MM.1S (cell line): ENCODE measurements around the gene INSM2.
A peak's percentile ranks its signal among the peaks of the same experiment; 100 is the strongest.

ENCODE experiments used
- DNase-seq: peaks from one replicate; pipeline ENCODE4 v3.0.0-alpha.2; 2015
- H2AFZ ChIP-seq: fragments of 300-600 bp; sonication (generic); 2 replicates; pipeline ENCODE4 v1.6.0; 2016; ENCODE audit warnings: antibody characterized with exemption, low read length
- H3F3A ChIP-seq: fragments of 300-600 bp; sonication (generic); 2 replicates; pipeline ENCODE4 v1.6.1; 2016; ENCODE audit warnings: mild to moderate bottlenecking, antibody characterized with exemption, low read length, moderate library complexity, mixed read lengths; ENCODE audit not compliant: insufficient read depth
- H3K27ac ChIP-seq: fragments of 300-600 bp; sonication (generic); 2 replicates; pipeline ENCODE4 v1.5.1; 2016; ENCODE audit warnings: mild to moderate bottlenecking, low read length
- H3K27me3 ChIP-seq: fragments of 300-600 bp; sonication (generic); replicated peaks from 2 replicates; pipeline ENCODE4 v1.6.0; 2016; ENCODE audit warnings: low read length; ENCODE audit not compliant: insufficient read depth
- H3K36me3 ChIP-seq: fragments of 300-600 bp; sonication (generic); replicated peaks from 2 replicates; pipeline ENCODE4 v1.6.1; 2016; ENCODE audit warnings: mild to moderate bottlenecking, low read length, mixed read lengths; ENCODE audit not compliant: insufficient read depth
- H3K4me1 ChIP-seq: fragments of 300-600 bp; sonication (generic); 2 replicates; pipeline ENCODE4 v1.6.1; 2016; ENCODE audit warnings: low read length, mixed read lengths
- H3K4me2 ChIP-seq: fragments of 300-600 bp; sonication (generic); 2 replicates; pipeline ENCODE4 v1.6.0; 2016; ENCODE audit warnings: low read depth, low read length
- H3K4me3 ChIP-seq: fragments of 300-600 bp; sonication (generic); 2 replicates; pipeline ENCODE4 v1.5.1; 2016; ENCODE audit warnings: low read length, mixed read lengths
- H3K79me2 ChIP-seq: fragments of 300-600 bp; sonication (generic); 2 replicates; pipeline ENCODE4 v1.6.1; 2016; ENCODE audit warnings: mixed run types, low read length, mixed read lengths
- H3K9ac ChIP-seq: fragments of 300-600 bp; sonication (generic); 2 replicates; pipeline ENCODE4 v1.6.1; 2016; ENCODE audit warnings: low read length, mixed read lengths
- H3K9me2 ChIP-seq: fragments of 300-600 bp; sonication (generic); replicated peaks from 2 replicates; pipeline ENCODE4 v1.6.1; 2016; ENCODE audit warnings: mild to moderate bottlenecking, low read length, mixed read lengths; ENCODE audit not compliant: insufficient read depth
- H3K9me3 ChIP-seq: fragments of 300-600 bp; sonication (generic); replicated peaks from 2 replicates; pipeline ENCODE4 v1.6.1; 2016; ENCODE audit warnings: mild to moderate bottlenecking, low read length, mixed read lengths; ENCODE audit not compliant: insufficient read depth
- H4K20me1 ChIP-seq: fragments of 300-600 bp; sonication (generic); 2 replicates; pipeline ENCODE4 v1.6.1; 2016; ENCODE audit warnings: mild to moderate bottlenecking, low read length, moderate library complexity, mixed read lengths; ENCODE audit not compliant: insufficient read depth
- CTCF ChIP-seq: fragments of 300-600 bp; sonication (generic); IDR thresholded peaks from 2 replicates; pipeline ENCODE4 v1.5.1; 2016; ENCODE audit warnings: antibody characterized with exemption, low read length, mixed read lengths
- EZH2 ChIP-seq: fragments of 300-600 bp; sonication (generic); optimal IDR thresholded peaks from 2 replicates; pipeline ENCODE3; 2017; ENCODE audit warnings: low read depth, mild to moderate bottlenecking, antibody characterized with exemption, low read length, mixed read lengths
- EZH2phosphoT487 ChIP-seq: fragments of 300-600 bp; sonication (generic); IDR thresholded peaks from 2 replicates; pipeline ENCODE4 v1.6.1; 2018; ENCODE audit warnings: antibody characterized with exemption, low read length

The INSM2 gene

DNA sequence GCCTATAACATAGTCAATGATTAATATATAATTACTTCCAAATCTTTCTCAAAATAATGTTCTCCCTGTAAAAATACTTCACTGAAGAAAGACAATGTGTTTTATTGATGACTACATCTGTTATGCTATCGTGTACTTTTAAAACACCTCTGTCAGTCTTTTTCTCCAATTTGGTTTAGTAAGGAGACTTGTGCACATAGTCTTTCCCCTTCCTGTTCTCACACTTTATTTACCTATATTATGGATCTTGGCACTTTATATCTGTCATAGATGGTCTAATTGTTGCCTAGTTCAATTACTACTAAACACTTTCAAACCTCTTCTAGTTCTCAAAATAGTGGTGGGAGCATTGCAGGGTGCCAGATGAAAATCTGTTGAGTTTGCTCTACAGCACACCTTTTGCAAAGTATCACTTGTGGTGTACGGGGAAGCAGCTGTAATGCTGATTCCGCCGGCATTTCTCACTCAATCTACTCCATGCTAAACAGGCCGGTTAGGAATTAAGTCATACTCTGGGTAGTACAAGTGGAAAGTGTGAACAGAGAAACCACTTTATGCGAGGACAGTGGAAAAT, 1.1 kb upstream of the INSM2 start:
- no peak overlapping the region for H3K9ac ChIP-seq
- no peak overlapping the region for H3K27ac ChIP-seq
- no peaks in the 10 kb centered on the region; the same call in 1 of the 2 replicates for H3K27me3 ChIP-seq
- peak overlapping the region; percentile 81 for H3K4me2 ChIP-seq
- no peaks in the 10 kb centered on the region for H3K9me2 ChIP-seq
- H3K36me3 ChIP-seq: no peaks in the 10 kb centered on the region
- no peaks in the 10 kb centered on the region for H3K79me2 ChIP-seq
- no peak for TF ChIP-seq CTCF
- no peak for TF ChIP-seq EZH2
- no peaks in the 10 kb centered on the region for H3K4me1 ChIP-seq
- no peaks in the 10 kb centered on the region for H3F3A ChIP-seq
- no peaks in the 10 kb centered on the region for H3K9me3 ChIP-seq
- peak overlapping the region; percentile 60 for H3K4me3 ChIP-seq
- no peak for DNase-seq
- 0 out of 2 replicates have a peak overlapping the region, but pooled peaks have one; percentile 31 for H2AFZ ChIP-seq
- no peaks in the 10 kb centered on the region for H4K20me1 ChIP-seq

GRCh38 chr14:35534208-35534872, 376 bp downstream of the INSM2 start:
- peak overlapping the region; percentile 38; the same call in 1 of the 2 replicates for H2AFZ ChIP-seq
- no peaks in the 10 kb centered on the region for H3K9me2 ChIP-seq
- H3K36me3 ChIP-seq: no peaks in the 10 kb centered on the region
- H3K4me2 ChIP-seq: peak overlapping the region; percentile 81; the same call in 1 of the 2 replicates
- H4K20me1 ChIP-seq: no peaks in the 10 kb centered on the region
- no peak overlapping the region for H3K9ac ChIP-seq
- H3F3A ChIP-seq: no peaks in the 10 kb centered on the region
- H3K9me3 ChIP-seq: no peaks in the 10 kb centered on the region
- no peak for TF ChIP-seq CTCF
- TF ChIP-seq EZH2: no peak
- no peak for TF ChIP-seq EZH2phosphoT487
- H3K27me3 ChIP-seq: no peaks in the 10 kb centered on the region; the same call in 1 of the 2 replicates
- no peaks in the 10 kb centered on the region for H3K79me2 ChIP-seq
- H3K27ac ChIP-seq: no peak overlapping the region
- no peaks in the 10 kb centered on the region for H3K4me1 ChIP-seq
- peak overlapping the region; percentile 60 for H3K4me3 ChIP-seq
- no peak for DNase-seq

DNA sequence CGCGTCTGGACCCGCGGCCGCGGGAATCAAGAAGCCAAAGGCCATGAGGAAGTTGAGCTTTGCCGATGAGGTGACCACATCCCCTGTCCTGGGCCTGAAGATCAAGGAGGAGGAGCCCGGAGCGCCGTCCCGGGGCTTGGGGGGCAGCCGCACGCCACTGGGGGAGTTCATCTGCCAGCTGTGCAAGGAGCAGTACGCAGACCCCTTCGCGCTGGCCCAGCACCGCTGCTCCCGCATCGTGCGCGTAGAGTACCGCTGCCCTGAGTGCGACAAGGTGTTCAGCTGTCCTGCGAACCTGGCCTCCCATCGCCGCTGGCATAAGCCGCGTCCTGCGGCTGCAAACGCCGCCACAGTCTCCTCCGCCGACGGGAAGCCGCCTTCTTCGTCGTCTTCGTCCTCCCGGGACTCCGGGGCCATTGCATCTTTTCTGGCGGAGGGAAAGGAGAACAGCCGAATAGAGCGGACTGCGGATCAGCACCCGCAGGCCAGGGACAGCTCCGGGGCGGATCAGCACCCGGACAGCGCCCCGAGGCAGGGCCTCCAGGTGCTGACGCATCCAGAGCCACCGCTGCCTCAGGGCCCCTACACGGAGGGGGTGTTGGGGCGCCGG, 1.0 kb downstream of the INSM2 start:
- H3K9ac ChIP-seq: no peak overlapping the region
- peak; percentile 48 for DNase-seq
- H4K20me1 ChIP-seq: no peaks in the 10 kb centered on the region
- H2AFZ ChIP-seq: no peak overlapping the region
- H3K36me3 ChIP-seq: no peaks in the 10 kb centered on the region
- no peaks in the 10 kb centered on the region; the same call in 1 of the 2 replicates for H3K27me3 ChIP-seq
- H3K4me3 ChIP-seq: no peak overlapping the region
- H3F3A ChIP-seq: no peaks in the 10 kb centered on the region
- no peak overlapping the region for H3K27ac ChIP-seq
- H3K9me2 ChIP-seq: no peaks in the 10 kb centered on the region
- peaks cover 6% of the 10 kb centered on the region for H3K4me1 ChIP-seq
- peak overlapping the region; percentile 81; the same call in 1 of the 2 replicates for H3K4me2 ChIP-seq
- H3K79me2 ChIP-seq: no peaks in the 10 kb centered on the region
- TF ChIP-seq EZH2: no peak
- no peaks in the 10 kb centered on the region for H3K9me3 ChIP-seq
